Measurements from ENCODE around the gene PLEKHA5. TPM values are rescaled to one million over a fixed set of nuclear protein-coding genes. Genes with fewer than 3 reads are reported as not detected.

Gene PLEKHA5
- total and polyA plus RNA-seq, 2 of the 4 experiments (the other 2 are of a cell fraction), result 5.3 to 12.2 TPM

- Histone ChIP-seq H3K23ac (ENCODE audit: low read depth, low read length) (0 out of 2 replicates have a peak overlapping the region, but pooled peaks have one; percentile 44), H4K91ac (ENCODE audit: insufficient read depth, low read depth, low read length) (no peak overlapping the region), H2BK15ac (ENCODE audit: low read depth, low read length) (no peak overlapping the region), H3K27me3 (ENCODE audit: control insufficient read depth, insufficient read depth, low read length) (no peaks in the 10 kb centered on the region), H3K18ac (ENCODE audit: low read depth, low read length) (no peak overlapping the region), H3K36me3 (ENCODE audit: control insufficient read depth, insufficient read depth, low read length) (peaks cover 9% of the 10 kb centered on the region), H3K79me1 (ENCODE audit: low read depth in 1 of 2, low read length in 2 of 2) (no peaks in the 10 kb centered on the region), H2BK120ac (ENCODE audit: low read depth, low read length) (no peak overlapping the region), H3K4ac (ENCODE audit: low read depth, low read length) (no peak overlapping the region), H3K27ac (ENCODE audit: insufficient read depth, low read length) (no peak overlapping the region), H3K9me3 (ENCODE audit: control insufficient read depth, insufficient read depth, low read length) (no peaks in the 10 kb centered on the region), H4K8ac (ENCODE audit: low read depth in 2 of 2, low read length in 2 of 2) (no peak overlapping the region), H3K56ac (ENCODE audit: extremely low read depth, insufficient read depth, low read length) (no peak overlapping the region), H2BK5ac (ENCODE audit: low read depth, low read length, poor library complexity, severe bottlenecking) (no peak overlapping the region), H2AFZ (replicated peaks; ENCODE audit: low read length, poor library complexity) (no peak overlapping the region), H3K4me3 (ENCODE audit: insufficient read depth, low read depth, low read length) (no peak overlapping the region), H4K5ac (ENCODE audit: low read depth, low read length) (no peak overlapping the region), H3K14ac (replicated peaks; ENCODE audit: low read depth, low read length) (no peak overlapping the region), H3K9me1 (ENCODE audit: insufficient read depth, low read length) (no peaks in the 10 kb centered on the region; the same call in 1 of the 2 replicates), H2AK9ac (replicated peaks; ENCODE audit: low read depth, low read length, poor library complexity) (no peak overlapping the region), H3K9ac (ENCODE audit: low read depth, low read length) (no peak overlapping the region), H2AK5ac (ENCODE audit: low read depth, low read length) (no peak overlapping the region), H3K4me2 (ENCODE audit: low read depth, low read length) (no peak overlapping the region), H2BK20ac (ENCODE audit: low read depth, low read length) (no peak overlapping the region), H3K4me1 (ENCODE audit: control insufficient read depth, insufficient read depth, low read length) (peaks cover 4% of the 10 kb centered on the region), H4K20me1 (ENCODE audit: insufficient read depth, low read length) (no peaks in the 10 kb centered on the region)
- intact Hi-C loops (cut with micrococcal nuclease), result no loop called here
- dilution Hi-C loops (cut with HindIII; ENCODE audit: low sequenced_read_pairs, unreplicated experiment), result no loop called here
- TF ChIP-seq ELK1 (IDR thresholded peaks at IDR 0.05; ENCODE audit: borderline replicate concordance, low read depth, low read length), result no peak
- no peak for TF ChIP-seq RFX5 (IDR thresholded peaks at IDR 0.05; ENCODE audit: low read depth, low read length)
- TF ChIP-seq MXI1 (IDR thresholded peaks at IDR 0.05; ENCODE audit: borderline replicate concordance, low read depth, low read length), result no peak
- no peak for TF ChIP-seq RCOR1 (IDR thresholded peaks at IDR 0.05; ENCODE audit: insufficient replicate concordance, low read length)
- TF ChIP-seq CEBPB (IDR thresholded peaks at IDR 0.05; ENCODE audit: low read depth, low read length), result 0 out of 2 replicates have a peak, but pooled peaks have one; percentile 23
- no peak for TF ChIP-seq MAZ (IDR thresholded peaks at IDR 0.05; ENCODE audit: borderline replicate concordance, low read depth, low read length)
- TF ChIP-seq SMC3 (IDR thresholded peaks at IDR 0.05; ENCODE audit: low read depth, low read length), result no peak
- DNase-seq, result peak; percentile 22
- CTCF ChIA-PET, result interaction anchor here (1.1 kb wide), 1 partner anchor 11 kb away, joined by 3 read pairs; no protein-coding TSS in a partner anchor
- no TSS peak for BruUV-seq (replicated peaks)
- in situ Hi-C loops (cut with MboI; ENCODE audit: low sequenced_read_pairs), result loop anchor here (25.0 kb wide), 1 partner anchor 862 kb away; no protein-coding TSS in a partner anchor
- POLR2A ChIA-PET (ENCODE audit: unreplicated experiment), result no interaction called here
- WGBS, 2 experiments (ENCODE audit: extremely low coverage in 2 of 2, insufficient read length in 1 of 2), result 80% methylated on average over 3 of the region's 3 CpGs; no CpG with 5 or more reads in 1 of the 2 experiments
- ATAC-seq (ENCODE audit: low read depth), result no peak
Measured at GRCh38 chr12:19299765-19300164, 170.2 kb downstream of the PLEKHA5 start.

Data from IMR-90 (cell line).